Keratinocyte (primary cell): Measurements from ENCODE around the gene CFAP91. TPM values are rescaled to one million over a fixed set of nuclear protein-coding genes. Genes with fewer than 3 reads are reported as not detected.

Source experiments
- DNase-seq: peaks from one replicate; pipeline ENCODE4 v3.0.0-alpha.2; 2011; ENCODE audit warnings: low read depth, missing footprints, low spot score
- FAIRE-seq: peaks from 2 replicates; lab custom pipeline; 2011; peaks lifted over from hg19 to GRCh38; lab: Jason Lieb, UNC
- H2AFZ ChIP-seq: 2 replicates; pipeline ENCODE4 v1.6.0; 2012; ENCODE audit warnings: low read length, control low read depth, inconsistent platforms; ENCODE audit not compliant: control insufficient read depth
- H3K27ac ChIP-seq: 2 replicates; pipeline ENCODE4 v1.5.1; 2011; ENCODE audit warnings: low read length; ENCODE audit not compliant: control insufficient read depth, insufficient read depth
- H3K27me3 ChIP-seq: 3 replicates; pipeline ENCODE4 v1.6.0; 2011; ENCODE audit warnings: low read length; ENCODE audit not compliant: control insufficient read depth, insufficient read depth; ENCODE audit errors: extremely low read depth
- H3K36me3 ChIP-seq, 2 experiments: 2 replicates in 1 of 2; 3 replicates in 1 of 2; pipeline ENCODE4 v1.5.1; 2011; ENCODE audit warnings: low read length in 2 of 2, mild to moderate bottlenecking in 1 of 2; ENCODE audit not compliant: control insufficient read depth in 2 of 2, insufficient read depth in 2 of 2; ENCODE audit errors: extremely low read depth in 1 of 2
- H3K4me1 ChIP-seq: 3 replicates; pipeline ENCODE4 v1.5.1; 2011; ENCODE audit warnings: low read length; ENCODE audit not compliant: control insufficient read depth, insufficient read depth; ENCODE audit errors: extremely low read depth
- H3K4me2 ChIP-seq: 3 replicates; pipeline ENCODE4 v1.6.0; 2011; ENCODE audit warnings: low read depth, low read length; ENCODE audit not compliant: control insufficient read depth, insufficient read depth; ENCODE audit errors: extremely low read depth
- H3K4me3 ChIP-seq, 3 experiments: fragments of 200-600 bp in 1 of 3; sonication (generic) in 1 of 3; 2 replicates in 2 of 3; 3 replicates in 1 of 3; pipeline ENCODE4 v1.5.1; 2011 to 2016; ENCODE audit warnings: low read length in 3 of 3, mild to moderate bottlenecking in 3 of 3, control low read depth in 2 of 3, inconsistent platforms in 1 of 3, low read depth in 1 of 3, mixed read lengths in 1 of 3, mixed run types in 1 of 3, moderate library complexity in 1 of 3; ENCODE audit not compliant: control insufficient read depth in 2 of 3, insufficient read depth in 2 of 3; ENCODE audit errors: extremely low read depth in 1 of 3
- H3K79me2 ChIP-seq: 2 replicates; pipeline ENCODE4 v1.6.0; 2012; ENCODE audit warnings: low read length; ENCODE audit not compliant: control insufficient read depth, insufficient read depth
- H3K9ac ChIP-seq: 3 replicates; pipeline ENCODE4 v1.6.0; 2011; ENCODE audit warnings: low read length; ENCODE audit not compliant: control insufficient read depth, insufficient read depth; ENCODE audit errors: extremely low read depth
- H3K9me1 ChIP-seq: 3 replicates; pipeline ENCODE4 v1.6.0; 2011; ENCODE audit warnings: low read length; ENCODE audit not compliant: control insufficient read depth, insufficient read depth; ENCODE audit errors: extremely low read depth
- H3K9me3 ChIP-seq: 2 replicates; pipeline ENCODE4 v1.5.1; 2012; ENCODE audit warnings: low read depth, low read length; ENCODE audit not compliant: control insufficient read depth
- H4K20me1 ChIP-seq: 3 replicates; pipeline ENCODE4 v1.6.0; 2011; ENCODE audit warnings: low read length; ENCODE audit not compliant: control insufficient read depth, insufficient read depth; ENCODE audit errors: extremely low read depth
- CTCF ChIP-seq, 3 experiments: IDR thresholded peaks in 1 of 3; conservative IDR thresholded peaks in 1 of 3; optimal IDR thresholded peaks in 1 of 3; 2 replicates in 2 of 3; 3 replicates in 1 of 3; pipeline versions ENCODE3 to v1.5.1; 2011; ENCODE audit warnings: low read length in 3 of 3, mild to moderate bottlenecking in 3 of 3, moderate library complexity in 2 of 3, control low read depth in 1 of 3, inconsistent platforms in 1 of 3; ENCODE audit not compliant: insufficient read depth in 2 of 3; ENCODE audit errors: extremely low read depth in 1 of 3
- EZH2 ChIP-seq: IDR thresholded peaks from one replicate; pipeline ENCODE4 v1.6.1; 2012; ENCODE audit warnings: inconsistent platforms, mild to moderate bottlenecking, low read length, moderate library complexity
- dilution Hi-C: fragments of 300-500 bp; cut with MboI; formaldehyde crosslinking; loops from one replicate; pipeline ENCODE4 v1.7.0; 2020; ENCODE audit warnings: low sequenced_read_pairs; ENCODE audit not compliant: extremely low pct_ligation_motif_present
- polyA plus RNA-seq, 5 experiments: library from polyadenylated mRNA; depleted of rRNA in 3 of 5; stranded (reverse) in 3 of 5; stranded (forward) in 1 of 5; unstranded in 1 of 5; fragments of >200 nt; gene quantifications; 1 replicate in 1 of 5; 2 replicates in 3 of 5; 3 replicates in 1 of 5; pipeline versions ENCODE4 v1.2.1 to v1.2.3, GENCODE V29; 2011 to 2012; ENCODE audit warnings: missing spikeins in 2 of 5, low read depth in 1 of 5, low replicate concordance in 1 of 5

The CFAP91 gene
- polyA plus RNA-seq, 1 donor (not counting 4 experiments of a cell fraction or from before 2014, with no cell fraction given), result not detected

- Histone ChIP-seq H3K4me3 (no peak overlapping the region), H3K27me3 (no peaks in the 10 kb centered on the region), H2AFZ (no peak overlapping the region), H3K36me3 (peaks cover 3 to 5% of the 10 kb centered on the region in 2 experiments), H4K20me1 (no peaks in the 10 kb centered on the region), H3K27ac (no peak overlapping the region), H3K4me2 (no peak overlapping the region), H3K4me1 (no peaks in the 10 kb centered on the region), H3K9me3 (no peaks in the 10 kb centered on the region), H3K79me2 (no peaks in the 10 kb centered on the region), H3K9me1 (no peaks in the 10 kb centered on the region), H3K9ac (no peak overlapping the region)
- no peak for FAIRE-seq
- dilution Hi-C loops, result no loop called here
- TF ChIP-seq EZH2 (no peak), CTCF (optimal IDR thresholded peaks at IDR 0.05 in 1 of 3, IDR thresholded peaks at IDR 0.05 in 1 of 3, conservative IDR thresholded peaks at IDR 0.05 in 1 of 3; ENCODE audit: extremely low read depth in 1 of 3, insufficient read depth in 2 of 3, low read length in 3 of 3) (no peak)
- no peak for DNase-seq
Observed at GRCh38 chr3:119665954-119666559, 36.8 kb upstream of the CFAP91 start.

- DNase-seq, result no peak
- H3K36me3 ChIP-seq, result peaks cover 9 to 11% of the 10 kb centered on the region in 2 experiments
Observed at GRCh38 chr3:119669906-119670570, 32.8 kb upstream of the CFAP91 start.

More at GRCh38 chr3:119669906-119670570, 32.8 kb upstream of the CFAP91 start:
- Histone ChIP-seq H3K4me2 (no peak overlapping the region), H3K9ac (no peak overlapping the region), H3K27me3 (no peaks in the 10 kb centered on the region), H2AFZ (no peak overlapping the region), H3K4me1 (no peaks in the 10 kb centered on the region), H3K27ac (no peak overlapping the region), H3K79me2 (no peaks in the 10 kb centered on the region), H3K4me3 (no peak overlapping the region), H3K9me3 (no peaks in the 10 kb centered on the region), H3K9me1 (no peaks in the 10 kb centered on the region), H4K20me1 (no peaks in the 10 kb centered on the region)
- TF ChIP-seq CTCF (optimal IDR thresholded peaks at IDR 0.05 in 1 of 3, IDR thresholded peaks at IDR 0.05 in 1 of 3, conservative IDR thresholded peaks at IDR 0.05 in 1 of 3; ENCODE audit: extremely low read depth in 1 of 3, insufficient read depth in 2 of 3, low read length in 3 of 3) (no peak), EZH2 (no peak)
- FAIRE-seq, result peak; percentile 29
- dilution Hi-C loops, result no loop called here
